ENCODE measurements around the gene NOP53.

NOP53 gene

GRCh38 chr19:47701717-47702552, 43.4 kb upstream of the NOP53 start:
- no peak for DNase-seq (ENCODE audit: low spot score)

GRCh38 chr19:47702671-47703070, 42.7 kb upstream of the NOP53 start:
- no peak for DNase-seq (ENCODE audit: low spot score)
- TF ChIP-seq CTCF (IDR thresholded peaks at IDR 0.05) = no peak
- H3K27ac ChIP-seq = no peak overlapping the region
- no peak overlapping the region for H3K4me3 ChIP-seq

More at GRCh38 chr19:47701717-47702552, 43.4 kb upstream of the NOP53 start:
- H3K4me3 ChIP-seq = no peak overlapping the region
- no peak for TF ChIP-seq CTCF (IDR thresholded peaks at IDR 0.05)
- no peak overlapping the region for H3K27ac ChIP-seq

GRCh38 chr19:47703301-47703700, 42.0 kb upstream of the NOP53 start:
- TF ChIP-seq CTCF (IDR thresholded peaks at IDR 0.05) = no peak
- no peak overlapping the region for H3K27ac ChIP-seq
- H3K4me3 ChIP-seq = no peak overlapping the region
- no peak for DNase-seq (ENCODE audit: low spot score)

GRCh38 chr19:47704024-47704423, 41.3 kb upstream of the NOP53 start:
- Histone ChIP-seq H3K27ac (no peak overlapping the region), H3K4me3 (no peak overlapping the region)
- no peak for TF ChIP-seq CTCF (IDR thresholded peaks at IDR 0.05)
- DNase-seq (ENCODE audit: low spot score) = no peak

GRCh38 chr19:47704656-47705055, 40.7 kb upstream of the NOP53 start:
- Histone ChIP-seq H3K4me3 (no peak overlapping the region), H3K27ac (no peak overlapping the region)
- DNase-seq (ENCODE audit: low spot score) = no peak
- TF ChIP-seq CTCF (IDR thresholded peaks at IDR 0.05) = no peak

- Histone ChIP-seq H3K27ac (no peak overlapping the region), H3K4me3 (no peak overlapping the region)
- peak; percentile 79 for TF ChIP-seq CTCF (IDR thresholded peaks at IDR 0.05)
- DNase-seq (ENCODE audit: low spot score) = no peak
Observed at GRCh38 chr19:47707135-47707925, 38.0 kb upstream of the NOP53 start.
